ENCODE data around the gene TES.

- TF ChIP-seq CTCF (IDR thresholded peaks at IDR 0.05) (no peak), POLR2A (IDR thresholded peaks at IDR 0.05) (no peak), POLR2AphosphoS5 (IDR thresholded peaks at IDR 0.05) (no peak), EP300 (IDR thresholded peaks at IDR 0.05; ENCODE audit: low read depth) (no peak)
Measured at GRCh38 chr7:116224492-116225098, 14.3 kb downstream of the TES start.

All from transverse colon (tissue), 4 donors.